ENCODE data around the gene CD58. TPM values are rescaled to one million over a fixed set of nuclear protein-coding genes. Genes with fewer than 3 reads are reported as not detected.
"Not testable (repeated sequence)": the region's sequence is repeated elsewhere in the genome, so short reads cannot be mapped to it uniquely, and the experiment has no call there.

CD58 gene
- polyA plus RNA-seq, 2 donors: 21.2 to 25.3 TPM

DNA sequence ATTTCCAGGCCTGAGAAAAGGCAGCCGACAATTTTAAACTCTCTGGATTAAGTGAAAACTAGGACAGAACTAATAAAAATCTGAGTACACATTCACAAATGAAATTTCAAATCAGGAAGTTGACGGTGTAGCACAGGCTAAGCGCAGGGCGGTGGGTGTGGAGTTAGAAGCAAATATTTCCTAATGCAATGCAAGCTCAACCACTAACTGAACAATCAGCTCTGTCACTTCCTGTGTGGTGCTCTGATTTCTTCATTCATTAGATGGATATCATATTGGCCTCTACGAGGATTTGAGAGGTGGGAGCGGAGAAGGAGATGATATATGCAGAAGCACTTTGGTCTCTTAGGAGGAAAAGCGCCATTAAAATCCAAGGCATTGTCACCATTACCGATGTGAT, 35.2 kb upstream of the CD58 start:
- H3K4me1 ChIP-seq (ENCODE audit: control insufficient read depth in 2 of 2, insufficient read depth in 2 of 2, low read length in 1 of 2); H3K36me3 ChIP-seq (ENCODE audit: control insufficient read depth in 2 of 2, insufficient read depth in 2 of 2, low read length in 1 of 2); H3K9me3 ChIP-seq (ENCODE audit: control insufficient read depth in 2 of 2, insufficient read depth in 1 of 2, low read depth in 1 of 2, low read length in 1 of 2); H3K27me3 ChIP-seq (ENCODE audit: control insufficient read depth in 1 of 2, insufficient read depth in 2 of 2, low read length in 2 of 2); H3K27ac ChIP-seq (ENCODE audit: low read depth in 2 of 2, low read length in 1 of 2); H3K4me3 ChIP-seq (ENCODE audit: low read depth in 1 of 2, low read length in 2 of 2): not testable (repeated sequence)
- 76 to 77% methylated on average over 7 of the region's 8 CpGs for WGBS, 2 donors

DNA sequence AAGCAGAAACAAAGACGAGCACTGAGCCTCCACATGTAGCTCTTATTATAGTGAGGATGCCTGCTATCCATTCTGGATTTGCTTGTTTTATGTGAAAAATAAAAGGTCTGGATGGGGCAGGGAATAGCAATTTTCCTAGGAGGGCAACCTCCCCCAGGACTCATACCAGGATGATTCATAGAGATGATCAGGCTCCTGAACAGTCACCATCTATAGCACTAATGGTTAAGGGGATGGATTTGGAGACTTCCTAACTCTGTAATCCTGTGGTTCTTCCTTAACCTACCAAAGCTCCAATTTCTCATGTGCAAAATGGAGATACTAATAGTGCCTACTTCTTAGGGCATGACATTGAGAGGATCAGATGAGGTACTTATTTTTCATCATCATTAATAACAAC, 34.5 kb upstream of the CD58 start:
- H3K27ac ChIP-seq (ENCODE audit: low read depth in 2 of 2, low read length in 1 of 2): no peak overlapping the region
- WGBS, 2 donors: 79 to 91% methylated on average over 1 of the region's 1 CpG
- no peaks in the 10 kb centered on the region for H3K36me3 ChIP-seq (ENCODE audit: control insufficient read depth in 2 of 2, insufficient read depth in 2 of 2, low read length in 1 of 2)

DNA sequence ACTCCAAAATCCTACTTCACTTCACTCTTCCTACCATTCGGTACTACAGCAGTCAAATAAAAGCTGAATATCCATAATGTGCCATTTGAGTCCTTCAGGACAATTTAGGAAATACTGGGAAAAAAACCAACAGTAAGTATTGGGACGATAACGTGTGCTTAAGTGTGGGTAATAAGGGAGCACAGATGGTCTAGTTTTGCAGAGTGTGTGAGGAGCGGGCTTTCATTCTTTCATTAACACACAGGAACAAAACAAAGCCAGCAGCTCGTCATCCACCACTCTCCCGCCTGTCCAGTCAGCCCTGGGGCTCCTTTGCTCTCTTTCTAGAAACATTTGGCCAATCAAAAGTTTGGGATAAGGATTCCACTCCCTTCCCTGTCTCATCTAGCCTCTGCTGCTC, 33.6 kb upstream of the CD58 start:
- H3K27ac ChIP-seq (ENCODE audit: low read depth in 2 of 2, low read length in 1 of 2); H3K9me3 ChIP-seq (ENCODE audit: control insufficient read depth in 2 of 2, insufficient read depth in 1 of 2, low read depth in 1 of 2, low read length in 1 of 2); H3K36me3 ChIP-seq (ENCODE audit: control insufficient read depth in 2 of 2, insufficient read depth in 2 of 2, low read length in 1 of 2); H3K4me3 ChIP-seq (ENCODE audit: low read depth in 1 of 2, low read length in 2 of 2); H3K27me3 ChIP-seq (ENCODE audit: control insufficient read depth in 1 of 2, insufficient read depth in 2 of 2, low read length in 2 of 2); H3K4me1 ChIP-seq (ENCODE audit: control insufficient read depth in 2 of 2, insufficient read depth in 2 of 2, low read length in 1 of 2): not testable (repeated sequence)
- 87 to 88% methylated on average over 6 of the region's 6 CpGs for WGBS, 2 donors

More for the DNA sequence above, 34.5 kb upstream of the CD58 start:
- H3K4me3 ChIP-seq (ENCODE audit: low read depth in 1 of 2, low read length in 2 of 2): no peak overlapping the region
- no peaks in the 10 kb centered on the region for H3K27me3 ChIP-seq (ENCODE audit: control insufficient read depth in 1 of 2, insufficient read depth in 2 of 2, low read length in 2 of 2)
- H3K4me1 ChIP-seq (ENCODE audit: control insufficient read depth in 2 of 2, insufficient read depth in 2 of 2, low read length in 1 of 2): no peaks in the 10 kb centered on the region
- no peaks in the 10 kb centered on the region for H3K9me3 ChIP-seq (ENCODE audit: control insufficient read depth in 2 of 2, insufficient read depth in 1 of 2, low read depth in 1 of 2, low read length in 1 of 2)

DNA sequence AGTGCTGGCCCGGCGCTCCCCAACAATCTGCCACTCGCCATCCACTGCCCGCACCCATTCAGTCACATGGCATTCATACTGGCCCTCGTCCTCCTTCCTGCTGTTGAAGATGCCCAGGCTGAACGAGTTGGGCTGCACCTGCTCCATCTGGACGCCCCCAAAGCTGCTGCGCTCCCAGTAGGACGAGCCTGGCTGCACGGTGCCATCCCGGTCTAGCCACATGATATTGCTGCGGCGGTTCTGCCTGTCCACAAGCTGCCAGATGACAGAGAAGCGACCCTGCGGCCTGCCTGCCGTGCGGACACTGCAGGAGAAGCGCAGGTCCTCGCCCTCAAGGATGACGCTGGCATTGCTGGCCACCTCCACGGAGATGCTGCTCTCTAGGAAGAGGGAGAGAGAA, 32.8 kb upstream of the CD58 start:
- H3K9me3 ChIP-seq (ENCODE audit: control insufficient read depth in 2 of 2, insufficient read depth in 1 of 2, low read depth in 1 of 2, low read length in 1 of 2); H3K27me3 ChIP-seq (ENCODE audit: control insufficient read depth in 1 of 2, insufficient read depth in 2 of 2, low read length in 2 of 2); H3K36me3 ChIP-seq (ENCODE audit: control insufficient read depth in 2 of 2, insufficient read depth in 2 of 2, low read length in 1 of 2); H3K4me3 ChIP-seq (ENCODE audit: low read depth in 1 of 2, low read length in 2 of 2); H3K4me1 ChIP-seq (ENCODE audit: control insufficient read depth in 2 of 2, insufficient read depth in 2 of 2, low read length in 1 of 2); H3K27ac ChIP-seq (ENCODE audit: low read depth in 2 of 2, low read length in 1 of 2): not testable (repeated sequence)
- WGBS, 2 donors: 91 to 94% methylated on average over 21 of the region's 21 CpGs

DNA sequence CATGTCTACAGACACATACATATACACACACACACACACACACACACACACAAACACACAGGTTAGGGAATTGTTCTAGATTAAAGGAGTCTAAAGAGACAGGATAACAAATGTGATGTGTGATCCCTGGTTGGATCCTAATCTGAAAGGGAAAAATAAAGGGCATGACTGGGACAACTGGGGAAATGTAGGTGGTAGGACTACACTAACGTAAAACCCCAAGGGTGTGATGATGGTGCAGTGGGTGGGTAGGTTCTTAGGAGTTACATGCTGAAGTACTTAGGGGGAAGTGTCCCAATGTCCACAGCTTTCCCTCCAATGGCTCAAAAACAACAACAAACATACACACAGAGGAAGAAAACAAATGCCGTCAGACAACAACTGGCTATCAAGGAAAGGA, 28.5 kb upstream of the CD58 start:
- not testable (repeated sequence) for H3K4me3 ChIP-seq (ENCODE audit: low read depth in 1 of 2, low read length in 2 of 2); H3K36me3 ChIP-seq (ENCODE audit: control insufficient read depth in 2 of 2, insufficient read depth in 2 of 2, low read length in 1 of 2); H3K27ac ChIP-seq (ENCODE audit: low read depth in 2 of 2, low read length in 1 of 2); H3K27me3 ChIP-seq (ENCODE audit: control insufficient read depth in 1 of 2, insufficient read depth in 2 of 2, low read length in 2 of 2); H3K4me1 ChIP-seq (ENCODE audit: control insufficient read depth in 2 of 2, insufficient read depth in 2 of 2, low read length in 1 of 2); H3K9me3 ChIP-seq (ENCODE audit: control insufficient read depth in 2 of 2, insufficient read depth in 1 of 2, low read depth in 1 of 2, low read length in 1 of 2)
- WGBS, 2 donors: 87 to 89% methylated on average over 1 to 2 of the region's 2 CpGs

DNA sequence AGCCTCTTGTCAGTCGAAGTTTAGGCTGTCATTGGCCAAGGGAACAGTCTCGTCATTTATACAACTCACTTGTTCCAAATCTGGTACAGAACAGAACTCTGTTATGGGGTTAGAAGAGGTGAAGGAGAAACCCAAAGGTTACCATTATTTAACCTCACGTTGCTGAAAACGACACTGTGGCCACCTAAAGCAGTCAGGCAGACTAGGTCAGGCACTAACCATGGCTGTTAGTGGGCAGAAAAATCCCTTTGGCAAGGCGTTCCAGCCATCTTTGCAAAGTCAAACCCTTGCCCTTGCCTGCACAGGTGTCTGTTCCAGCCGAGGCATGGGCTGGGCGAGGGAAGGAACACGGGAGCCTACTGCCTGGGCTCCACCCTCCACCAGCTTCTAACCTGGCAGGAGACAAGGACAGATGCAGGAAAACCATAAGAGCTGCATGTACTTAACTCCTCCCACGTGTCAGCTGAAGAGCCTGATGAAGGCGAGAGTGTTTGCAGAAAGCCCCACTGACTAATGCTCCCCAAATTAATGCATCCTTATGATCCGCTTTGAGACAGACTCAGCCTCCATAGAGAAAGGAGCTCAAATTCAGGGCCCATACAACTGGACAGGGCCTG, 27.7 kb upstream of the CD58 start:
- H3K9me3 ChIP-seq (ENCODE audit: control insufficient read depth in 2 of 2, insufficient read depth in 1 of 2, low read depth in 1 of 2, low read length in 1 of 2); H3K4me1 ChIP-seq (ENCODE audit: control insufficient read depth in 2 of 2, insufficient read depth in 2 of 2, low read length in 1 of 2); H3K27ac ChIP-seq (ENCODE audit: low read depth in 2 of 2, low read length in 1 of 2); H3K4me3 ChIP-seq (ENCODE audit: low read depth in 1 of 2, low read length in 2 of 2); H3K27me3 ChIP-seq (ENCODE audit: control insufficient read depth in 1 of 2, insufficient read depth in 2 of 2, low read length in 2 of 2); H3K36me3 ChIP-seq (ENCODE audit: control insufficient read depth in 2 of 2, insufficient read depth in 2 of 2, low read length in 1 of 2): not testable (repeated sequence)
- 56 to 60% methylated on average over 11 of the region's 11 CpGs for WGBS, 2 donors

DNA sequence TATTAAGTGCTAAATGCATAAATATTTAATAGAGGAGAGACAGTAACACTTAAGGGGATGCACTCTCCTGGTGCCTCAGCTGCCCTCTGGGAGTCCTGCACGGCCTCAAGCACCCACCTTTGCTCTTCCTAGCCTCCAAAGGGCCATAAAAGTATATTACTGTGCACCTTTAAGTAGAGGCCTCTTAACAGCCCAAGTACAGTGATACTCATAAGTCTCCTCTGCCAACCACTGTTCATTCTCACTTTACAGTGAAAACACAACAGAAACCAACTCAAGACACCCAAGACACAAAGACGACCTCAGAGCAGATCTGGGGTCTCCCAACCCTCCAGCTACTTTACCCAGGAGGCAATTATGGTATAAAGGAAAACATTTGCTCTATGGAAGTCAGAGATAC, 26.6 kb upstream of the CD58 start:
- H3K36me3 ChIP-seq (ENCODE audit: control insufficient read depth in 2 of 2, insufficient read depth in 2 of 2, low read length in 1 of 2); H3K4me3 ChIP-seq (ENCODE audit: low read depth in 1 of 2, low read length in 2 of 2); H3K27me3 ChIP-seq (ENCODE audit: control insufficient read depth in 1 of 2, insufficient read depth in 2 of 2, low read length in 2 of 2); H3K4me1 ChIP-seq (ENCODE audit: control insufficient read depth in 2 of 2, insufficient read depth in 2 of 2, low read length in 1 of 2); H3K27ac ChIP-seq (ENCODE audit: low read depth in 2 of 2, low read length in 1 of 2); H3K9me3 ChIP-seq (ENCODE audit: control insufficient read depth in 2 of 2, insufficient read depth in 1 of 2, low read depth in 1 of 2, low read length in 1 of 2): not testable (repeated sequence)
- 75% methylated on average over 2 of the region's 2 CpGs for WGBS, 2 donors

DNA sequence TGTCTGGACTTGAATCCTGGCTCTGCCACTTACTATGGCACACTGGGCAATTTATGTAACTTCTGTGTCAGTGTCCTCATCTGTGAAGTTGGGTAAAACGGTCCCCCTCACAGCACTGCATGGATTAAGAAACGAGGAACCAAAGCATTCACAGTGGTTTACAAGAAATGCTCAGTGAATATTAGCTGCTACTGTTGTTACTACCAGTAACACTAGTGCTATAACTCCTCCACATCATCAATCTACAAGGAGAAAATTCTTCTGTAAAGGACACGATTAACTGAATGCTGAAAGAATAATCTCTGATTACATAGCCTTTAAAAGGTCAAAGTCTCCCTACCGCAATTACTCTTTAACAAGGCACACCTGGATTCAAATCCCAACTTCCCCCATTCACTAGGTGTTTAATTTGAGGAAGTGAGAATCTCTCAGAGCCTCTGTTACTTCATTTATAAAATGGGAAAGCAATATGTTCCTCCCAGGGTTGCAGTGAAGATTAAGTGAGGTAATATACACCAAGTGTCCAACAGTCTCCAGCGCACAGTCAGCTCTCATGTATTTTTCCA, 26.0 kb upstream of the CD58 start:
- not testable (repeated sequence) for H3K36me3 ChIP-seq (ENCODE audit: control insufficient read depth in 2 of 2, insufficient read depth in 2 of 2, low read length in 1 of 2); H3K4me1 ChIP-seq (ENCODE audit: control insufficient read depth in 2 of 2, insufficient read depth in 2 of 2, low read length in 1 of 2); H3K27ac ChIP-seq (ENCODE audit: low read depth in 2 of 2, low read length in 1 of 2); H3K9me3 ChIP-seq (ENCODE audit: control insufficient read depth in 2 of 2, insufficient read depth in 1 of 2, low read depth in 1 of 2, low read length in 1 of 2); H3K27me3 ChIP-seq (ENCODE audit: control insufficient read depth in 1 of 2, insufficient read depth in 2 of 2, low read length in 2 of 2); H3K4me3 ChIP-seq (ENCODE audit: low read depth in 1 of 2, low read length in 2 of 2)
- WGBS, 2 donors: 50 to 68% methylated on average over 5 of the region's 5 CpGs

DNA sequence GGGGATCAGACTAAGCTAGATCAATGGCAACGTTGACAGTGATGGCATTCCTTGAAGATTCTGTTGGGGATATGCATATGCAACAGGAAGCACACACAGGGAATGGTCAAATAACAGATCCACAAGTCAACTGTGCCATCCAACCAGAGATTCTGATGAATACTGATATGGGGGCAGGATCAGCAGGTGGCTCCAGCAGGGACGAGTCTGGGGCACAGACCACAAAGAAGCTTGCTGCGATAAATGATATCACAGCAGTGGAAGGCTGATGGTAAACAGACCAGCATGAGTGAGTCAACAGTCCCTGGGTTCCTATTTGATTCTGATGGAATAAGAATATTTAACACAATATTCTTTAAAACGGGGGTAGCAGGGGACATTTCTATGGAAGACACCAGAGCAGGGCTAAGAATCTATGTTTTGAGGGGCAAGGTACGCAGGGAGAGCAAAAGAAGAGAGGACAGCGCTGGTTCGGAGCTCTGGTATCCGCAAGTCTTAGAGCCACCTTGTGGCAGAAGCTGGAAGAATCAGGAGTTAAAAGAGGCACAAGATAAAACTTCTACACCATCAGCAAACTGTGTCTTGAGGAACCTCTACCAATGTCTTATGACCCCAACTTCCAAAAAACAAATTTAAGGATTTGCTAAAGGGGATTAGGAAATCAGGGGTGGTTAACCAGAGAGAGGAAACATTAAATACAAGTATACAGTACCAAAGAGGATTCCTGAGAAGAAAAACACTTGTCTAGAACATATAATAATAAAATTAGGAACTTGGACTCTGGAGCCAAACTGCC, 25.3 kb upstream of the CD58 start:
- H3K4me3 ChIP-seq (ENCODE audit: low read depth in 1 of 2, low read length in 2 of 2); H3K36me3 ChIP-seq (ENCODE audit: control insufficient read depth in 2 of 2, insufficient read depth in 2 of 2, low read length in 1 of 2); H3K4me1 ChIP-seq (ENCODE audit: control insufficient read depth in 2 of 2, insufficient read depth in 2 of 2, low read length in 1 of 2); H3K27ac ChIP-seq (ENCODE audit: low read depth in 2 of 2, low read length in 1 of 2); H3K27me3 ChIP-seq (ENCODE audit: control insufficient read depth in 1 of 2, insufficient read depth in 2 of 2, low read length in 2 of 2); H3K9me3 ChIP-seq (ENCODE audit: control insufficient read depth in 2 of 2, insufficient read depth in 1 of 2, low read depth in 1 of 2, low read length in 1 of 2): not testable (repeated sequence)
- 14 to 21% methylated on average over 8 of the region's 8 CpGs for WGBS, 2 donors

Data from esophagus (tissue), 2 donors.